Hepatocyte (in vitro differentiated cells): ENCODE results near the gene NTRK1. TPM values are rescaled to one million over a fixed set of nuclear protein-coding genes. Genes with fewer than 3 reads are reported as not detected.

ENCODE experiments used
- DNase-seq: peaks from one replicate; pipeline ENCODE4 v3.0.0-alpha.2; 2016; ENCODE audit warnings: low spot score
- H2AFZ ChIP-seq: fragments of 200-600 bp; sonication (generic); 2 replicates; pipeline ENCODE4 v1.6.0; 2016; ENCODE audit warnings: antibody characterized with exemption, mild to moderate bottlenecking
- H3K27ac ChIP-seq: fragments of 200-600 bp; sonication (generic); 2 replicates; pipeline ENCODE4 v1.5.1; 2016; ENCODE audit warnings: mild to moderate bottlenecking
- H3K27me3 ChIP-seq: fragments of 200-600 bp; sonication (generic); 2 replicates; pipeline ENCODE4 v1.6.1; 2016
- H3K36me3 ChIP-seq: fragments of 200-600 bp; sonication (generic); replicated peaks from 2 replicates; pipeline ENCODE4 v1.5.1; 2016; ENCODE audit warnings: low read depth; ENCODE audit not compliant: insufficient read depth
- H3K4me1 ChIP-seq: fragments of 200-600 bp; sonication (generic); 2 replicates; pipeline ENCODE4 v1.5.1; 2016; ENCODE audit warnings: mild to moderate bottlenecking, moderate library complexity; ENCODE audit not compliant: insufficient read depth
- H3K4me2 ChIP-seq: fragments of 200-600 bp; sonication (generic); 2 replicates; pipeline ENCODE4 v1.6.0; 2016
- H3K4me3 ChIP-seq: fragments of 200-600 bp; sonication (generic); 2 replicates; pipeline ENCODE4 v1.5.1; 2016; ENCODE audit warnings: mild to moderate bottlenecking
- H3K79me2 ChIP-seq: fragments of 200-600 bp; sonication (generic); 2 replicates; pipeline ENCODE4 v1.6.0; 2017; ENCODE audit warnings: mild to moderate bottlenecking
- H3K9me2 ChIP-seq: fragments of 200-600 bp; sonication (generic); replicated peaks from 2 replicates; pipeline ENCODE4 v1.6.0; 2017; ENCODE audit warnings: mild to moderate bottlenecking; ENCODE audit not compliant: insufficient read depth
- H3K9me3 ChIP-seq: fragments of 200-600 bp; sonication (generic); 2 replicates; pipeline ENCODE4 v1.5.1; 2016; ENCODE audit warnings: low read depth, mild to moderate bottlenecking
- H4K20me1 ChIP-seq: fragments of 200-600 bp; sonication (generic); 2 replicates; pipeline ENCODE4 v1.6.0; 2016; ENCODE audit warnings: mild to moderate bottlenecking; ENCODE audit not compliant: insufficient read depth, poor library complexity, severe bottlenecking
- CTCF ChIP-seq: fragments of 200-600 bp; sonication (generic); IDR thresholded peaks from 2 replicates; pipeline ENCODE4 v1.5.1; 2016; ENCODE audit warnings: antibody characterized with exemption, mild to moderate bottlenecking; ENCODE audit not compliant: poor library complexity
- EZH2 ChIP-seq: fragments of 200-600 bp; sonication (generic); IDR thresholded peaks from 2 replicates; pipeline ENCODE4 v1.6.1; 2016; ENCODE audit warnings: antibody characterized with exemption, mild to moderate bottlenecking, borderline replicate concordance
- EZH2phosphoT487 ChIP-seq: fragments of 200-600 bp; sonication (generic); IDR thresholded peaks from one replicate; pipeline ENCODE4 v1.6.1; 2018; ENCODE audit warnings: antibody characterized with exemption, mild to moderate bottlenecking, low read depth, moderate library complexity; ENCODE audit not compliant: unreplicated experiment, severe bottlenecking
- WGBS: methylation state at CpG from one replicate; pipeline ENCODE4 v1.1.6; 2016; ENCODE audit warnings: low lambda C conversion rate; ENCODE audit errors: missing lambda C conversion rate; 5-methylcytosine and 5-hydroxymethylcytosine counted together
- polyA plus RNA-seq: library from polyadenylated mRNA; unstranded; fragments of >200 nt; fragmentation: Nextera tagmentation; extraction: Ambion mirVana; gene quantifications from 2 replicates; pipeline ENCODE4 v1.2.1, GENCODE V29; 2016
- total RNA-seq: library from RNA; depleted of rRNA; stranded (reverse); fragments of >200 nt; gene quantifications from 2 replicates; pipeline ENCODE4 v1.2.3, GENCODE V29; 2014

NTRK1 gene
- total and polyA plus RNA-seq, 2 experiments from 2014 or later, result 0.13 TPM; not detected in 1

GRCh38 chr1:156928043-156928602 lies 67.5 kb downstream of the NTRK1 start:
- Histone ChIP-seq H4K20me1 (no peaks in the 10 kb centered on the region), H3K4me3 (no peak overlapping the region), H3K4me1 (peaks cover 20% of the 10 kb centered on the region), H3K9me3 (no peaks in the 10 kb centered on the region), H3K27ac (no peak overlapping the region), H3K79me2 (no peaks in the 10 kb centered on the region), H3K36me3 (no peaks in the 10 kb centered on the region), H3K27me3 (peaks cover 74% of the 10 kb centered on the region), H2AFZ (no peak overlapping the region), H3K9me2 (no peaks in the 10 kb centered on the region), H3K4me2 (peak overlapping the region; percentile 98)
- DNase-seq, result no peak
- WGBS, result 17% methylated on average over 4 of the region's 4 CpGs
- TF ChIP-seq EZH2phosphoT487 (no peak), EZH2 (no peak), CTCF (no peak)

- 85% methylated on average over 6 of the region's 6 CpGs for WGBS
- no peak for DNase-seq
- no peak overlapping the region for H3K4me3 ChIP-seq
Measured at GRCh38 chr1:156929596-156930238, 69.1 kb downstream of the NTRK1 start.

GRCh38 chr1:156930483-156930882 lies 69.8 kb downstream of the NTRK1 start:
- WGBS, result 48% methylated on average over 3 of the region's 4 CpGs
- H3K9me3 ChIP-seq, result no peaks in the 10 kb centered on the region
- H3K27me3 ChIP-seq, result peaks cover 50% of the 10 kb centered on the region
- H3K79me2 ChIP-seq, result no peaks in the 10 kb centered on the region
- H3K36me3 ChIP-seq, result no peaks in the 10 kb centered on the region
- no peak overlapping the region for H3K27ac ChIP-seq
- peaks cover 8% of the 10 kb centered on the region for H3K4me1 ChIP-seq
- no peak for DNase-seq
- H2AFZ ChIP-seq, result no peak overlapping the region
- H3K4me2 ChIP-seq, result no peak overlapping the region
- no peaks in the 10 kb centered on the region for H3K9me2 ChIP-seq
- TF ChIP-seq EZH2, result no peak
- no peak for TF ChIP-seq EZH2phosphoT487
- no peak for TF ChIP-seq CTCF
- no peaks in the 10 kb centered on the region for H4K20me1 ChIP-seq
- H3K4me3 ChIP-seq, result no peak overlapping the region

More at GRCh38 chr1:156929596-156930238, 69.1 kb downstream of the NTRK1 start:
- H3K27ac ChIP-seq, result no peak overlapping the region
- H4K20me1 ChIP-seq, result no peaks in the 10 kb centered on the region
- H3K27me3 ChIP-seq, result peaks cover 58% of the 10 kb centered on the region
- H3K4me2 ChIP-seq, result no peak overlapping the region
- no peaks in the 10 kb centered on the region for H3K36me3 ChIP-seq
- no peak overlapping the region for H2AFZ ChIP-seq
- H3K9me3 ChIP-seq, result no peaks in the 10 kb centered on the region
- no peaks in the 10 kb centered on the region for H3K9me2 ChIP-seq
- H3K4me1 ChIP-seq, result peaks cover 8% of the 10 kb centered on the region
- TF ChIP-seq EZH2phosphoT487, result no peak
- H3K79me2 ChIP-seq, result no peaks in the 10 kb centered on the region

Other genes starting within 250 kb of the NTRK1 start
- not detected in 2 replicates for gene HAPLN2, start 241.4 kb upstream of the NTRK1 start, total RNA-seq
- not detected in 2 replicates for gene HAPLN2, start 241.4 kb upstream of the NTRK1 start, polyA plus RNA-seq
- gene BCAN, start 218.7 kb upstream of the NTRK1 start, total RNA-seq, result 0.03 and 0.84 TPM in 2 replicates
- not detected in 2 replicates for gene BCAN, start 218.7 kb upstream of the NTRK1 start, polyA plus RNA-seq
- 7.9 and 13.8 TPM in 2 replicates for gene NES, start 183.5 kb upstream of the NTRK1 start, total RNA-seq
- gene NES, start 183.5 kb upstream of the NTRK1 start, polyA plus RNA-seq, result 3.6 and 4.8 TPM in 2 replicates
- gene CRABP2, start 155.3 kb upstream of the NTRK1 start, total RNA-seq, result 54.5 and 93.5 TPM in 2 replicates
- 171 and 195 TPM in 2 replicates for gene CRABP2, start 155.3 kb upstream of the NTRK1 start, polyA plus RNA-seq
- 20.6 and 21.8 TPM in 2 replicates for gene METTL25B, start 132.4 kb upstream of the NTRK1 start, total RNA-seq
- 22.6 and 24.7 TPM in 2 replicates for gene METTL25B, start 132.4 kb upstream of the NTRK1 start, polyA plus RNA-seq
- gene ISG20L2, start 132.1 kb upstream of the NTRK1 start, total RNA-seq, result 22.4 and 27.5 TPM in 2 replicates
- gene ISG20L2, start 132.1 kb upstream of the NTRK1 start, polyA plus RNA-seq, result 13.5 and 16.4 TPM in 2 replicates
- 40.4 and 44.9 TPM in 2 replicates for gene MRPL24, start 119.8 kb upstream of the NTRK1 start, total RNA-seq
- 61.9 and 64.1 TPM in 2 replicates for gene MRPL24, start 119.8 kb upstream of the NTRK1 start, polyA plus RNA-seq
- 160 and 192 TPM in 2 replicates for gene HDGF, start 109.2 kb upstream of the NTRK1 start, total RNA-seq
- 153 and 166 TPM in 2 replicates for gene HDGF, start 109.2 kb upstream of the NTRK1 start, polyA plus RNA-seq
- 35.9 and 45.0 TPM in 2 replicates for gene PRCC, start 93.3 kb upstream of the NTRK1 start, total RNA-seq
- gene PRCC, start 93.3 kb upstream of the NTRK1 start, polyA plus RNA-seq, result 85.2 and 108 TPM in 2 replicates
- 0.60 and 2.6 TPM in 2 replicates for gene SH2D2A, start 44.0 kb upstream of the NTRK1 start, total RNA-seq
- 0.18 TPM in 1 of 2 replicates, not detected in the other for gene SH2D2A, start 44.0 kb upstream of the NTRK1 start, polyA plus RNA-seq
- not detected in 2 replicates for gene INSRR, start 1.7 kb upstream of the NTRK1 start, total RNA-seq
- not detected in 2 replicates for gene INSRR, start 1.7 kb upstream of the NTRK1 start, polyA plus RNA-seq
- 5.3 and 6.1 TPM in 2 replicates for gene PEAR1, start 32.9 kb downstream of the NTRK1 start, total RNA-seq
- 6.3 and 7.3 TPM in 2 replicates for gene PEAR1, start 32.9 kb downstream of the NTRK1 start, polyA plus RNA-seq
- not detected in 2 replicates for gene LRRC71, start 59.8 kb downstream of the NTRK1 start, total RNA-seq
- gene LRRC71, start 59.8 kb downstream of the NTRK1 start, polyA plus RNA-seq, result not detected in 2 replicates
- gene ARHGEF11, start 184.9 kb downstream of the NTRK1 start, total RNA-seq, result 26.9 and 28.3 TPM in 2 replicates
- gene ARHGEF11, start 184.9 kb downstream of the NTRK1 start, polyA plus RNA-seq, result 25.0 and 31.1 TPM in 2 replicates
- gene ETV3L, start 238.9 kb downstream of the NTRK1 start, total RNA-seq, result not detected in 2 replicates
- not detected in 2 replicates for gene ETV3L, start 238.9 kb downstream of the NTRK1 start, polyA plus RNA-seq